H1 (cell line): ENCODE data around the gene ANKS1B. TPM values are rescaled to one million over a fixed set of nuclear protein-coding genes. Genes with fewer than 3 reads are reported as not detected.

Experiments used
- CTCF ChIA-PET: fragments of 300-600 bp; sonication (Branson Sonifier 250); formaldehyde crosslinking; loops from one replicate; lab custom pipeline; 2021; ENCODE audit not compliant: partially characterized antibody; lab: Charles Lee
- POLR2A ChIA-PET: fragments of 300-600 bp; sonication (Branson Sonifier 250); formaldehyde crosslinking; loops from one replicate; lab custom pipeline; 2021; ENCODE audit warnings: inconsistent platforms; ENCODE audit not compliant: partially characterized antibody; lab: Charles Lee
- DNase-seq, 2 experiments: peaks; one replicate each; pipeline versions ENCODE4 v3.0.0 to v3.0.0-alpha.2; 2010 to 2022; ENCODE audit warnings: low spot score in 2 of 2, low read depth in 1 of 2, mixed read lengths in 1 of 2
- FAIRE-seq: peaks from 2 replicates; lab custom pipeline; 2011; peaks lifted over from hg19 to GRCh38; lab: Jason Lieb, UNC
- H2AFZ ChIP-seq: 2 replicates; pipeline ENCODE4 v1.8.1; 2012; ENCODE audit warnings: low read length, inconsistent platforms
- H2AK5ac ChIP-seq: 2 replicates; pipeline ENCODE4 v1.6.1; 2013; ENCODE audit warnings: low read depth, low read length
- H2BK120ac ChIP-seq: replicated peaks from 2 replicates; pipeline ENCODE3; 2013; ENCODE audit warnings: low read depth, low read length, inconsistent platforms
- H2BK12ac ChIP-seq: 2 replicates; pipeline ENCODE4 v1.6.1; 2013; ENCODE audit warnings: low read depth, low read length
- H2BK15ac ChIP-seq: 2 replicates; pipeline ENCODE4 v1.6.1; 2013; ENCODE audit warnings: low read length
- H2BK20ac ChIP-seq: 2 replicates; pipeline ENCODE4 v1.6.1; 2013; ENCODE audit warnings: low read length
- H2BK5ac ChIP-seq: 2 replicates; pipeline ENCODE4 v1.6.1; 2013; ENCODE audit warnings: low read depth, low read length
- H3K14ac ChIP-seq: 2 replicates; pipeline ENCODE4 v1.6.1; 2013; ENCODE audit warnings: inconsistent platforms; ENCODE audit not compliant: insufficient read length
- H3K18ac ChIP-seq: 2 replicates; pipeline ENCODE4 v1.6.1; 2013; ENCODE audit warnings: low read length; ENCODE audit errors: extremely low read depth
- H3K23ac ChIP-seq: 2 replicates; pipeline ENCODE4 v1.6.1; 2013; ENCODE audit warnings: inconsistent platforms; ENCODE audit not compliant: insufficient read length
- H3K23me2 ChIP-seq: 2 replicates; pipeline ENCODE4 v1.6.1; 2013; ENCODE audit warnings: low read depth, low read length
- H3K27ac ChIP-seq: 2 replicates; pipeline ENCODE4 v1.6.1; 2011; ENCODE audit warnings: low read depth, low read length, inconsistent platforms
- H3K27me3 ChIP-seq, 4 experiments: replicated peaks in 1 of 4; 1 replicate in 1 of 4; 2 replicates in 3 of 4; pipeline versions ENCODE4 v1.6.1 to v1.8.1; 2011 to 2013; ENCODE audit warnings: low read length in 3 of 4, mild to moderate bottlenecking in 3 of 4, inconsistent platforms in 2 of 4, mixed read lengths in 2 of 4, moderate library complexity in 1 of 4; ENCODE audit not compliant: control insufficient read depth in 3 of 4, insufficient read depth in 3 of 4; ENCODE audit errors: extremely low read depth in 1 of 4
- H3K36me3 ChIP-seq, 4 experiments: 2 replicates each; pipeline versions ENCODE4 v1.6.1 to v1.8.1; 2011 to 2013; ENCODE audit warnings: mild to moderate bottlenecking in 4 of 4, low read length in 3 of 4, moderate library complexity in 2 of 4, control low read depth in 1 of 4, inconsistent platforms in 1 of 4; ENCODE audit not compliant: insufficient read depth in 4 of 4, control insufficient read depth in 2 of 4
- H3K4ac ChIP-seq: replicated peaks from 2 replicates; pipeline ENCODE3; 2013; ENCODE audit warnings: low read length, low read depth, mixed read lengths, inconsistent platforms; ENCODE audit not compliant: insufficient read length
- H3K4me1 ChIP-seq, 4 experiments: replicated peaks in 1 of 4; 1 replicate in 1 of 4; 2 replicates in 3 of 4; pipeline versions ENCODE4 v1.6.1 to v1.8.1; 2011 to 2013; ENCODE audit warnings: low read length in 3 of 4, inconsistent platforms in 2 of 4, mixed read lengths in 1 of 4; ENCODE audit not compliant: insufficient read depth in 4 of 4, control insufficient read depth in 3 of 4
- H3K4me2 ChIP-seq, 2 experiments: 2 replicates each; pipeline versions ENCODE4 v1.6.1 to v1.8.1; 2011 to 2013; ENCODE audit warnings: low read depth in 2 of 2, low read length in 2 of 2, control low read depth in 1 of 2, inconsistent platforms in 1 of 2, mild to moderate bottlenecking in 1 of 2; ENCODE audit not compliant: insufficient read depth in 1 of 2
- H3K4me3 ChIP-seq, 4 experiments: fragments of 200-600, 300-600 bp in 1 of 4; sonication (generic), shearing (Covaris generic), sonication (Bioruptor Twin) in 1 of 4; 2 replicates each; pipeline versions ENCODE4 v1.5.1 to v1.8.1; 2011 to 2016; ENCODE audit warnings: low read length in 4 of 4, low read depth in 3 of 4, control low read depth in 2 of 4, inconsistent platforms in 2 of 4, mild to moderate bottlenecking in 2 of 4, mixed read lengths in 1 of 4, moderate library complexity in 1 of 4; ENCODE audit not compliant: insufficient read depth in 2 of 4; ENCODE audit errors: extremely low read depth in 1 of 4
- H3K56ac ChIP-seq: replicated peaks from 2 replicates; pipeline ENCODE3; 2013; ENCODE audit warnings: low read depth, mild to moderate bottlenecking, mixed read lengths, low read length, inconsistent platforms; ENCODE audit not compliant: insufficient read length
- H3K79me1 ChIP-seq: 2 replicates; pipeline ENCODE4 v1.6.1; 2013; ENCODE audit warnings: low read depth, low read length, control low read depth
- H3K79me2 ChIP-seq, 2 experiments: 2 replicates each; pipeline versions ENCODE4 v1.6.1 to v1.8.1; 2012 to 2013; ENCODE audit warnings: low read length in 2 of 2, mild to moderate bottlenecking in 2 of 2, inconsistent platforms in 1 of 2; ENCODE audit not compliant: insufficient read depth in 2 of 2, control insufficient read depth in 1 of 2
- H3K9ac ChIP-seq, 4 experiments: replicated peaks in 1 of 4; 1 replicate in 1 of 4; 2 replicates in 3 of 4; pipeline versions ENCODE4 v1.6.1 to v1.8.1; 2011 to 2013; ENCODE audit warnings: low read depth in 3 of 4, low read length in 3 of 4, control low read depth in 2 of 4, mild to moderate bottlenecking in 2 of 4, moderate library complexity in 2 of 4, inconsistent platforms in 1 of 4; ENCODE audit errors: extremely low read depth in 1 of 4
- H3K9me3 ChIP-seq, 2 experiments: 2 replicates each; pipeline versions ENCODE4 v1.6.1 to v1.8.1; 2012 to 2013; ENCODE audit warnings: mild to moderate bottlenecking in 2 of 2, moderate library complexity in 2 of 2, control low read depth in 1 of 2, inconsistent platforms in 1 of 2, low read depth in 1 of 2, low read length in 1 of 2, mixed read lengths in 1 of 2; ENCODE audit not compliant: insufficient read depth in 2 of 2
- H4K20me1 ChIP-seq, 2 experiments: replicated peaks in 1 of 2; 2 replicates each; pipeline versions ENCODE3 to v1.8.1; 2011 to 2013; ENCODE audit warnings: inconsistent platforms in 2 of 2, low read length in 2 of 2, mild to moderate bottlenecking in 1 of 2; ENCODE audit not compliant: insufficient read depth in 2 of 2, control insufficient read depth in 1 of 2
- H4K5ac ChIP-seq: 2 replicates; pipeline ENCODE4 v1.6.1; 2013; ENCODE audit warnings: low read length, low read depth, mixed read lengths, inconsistent platforms; ENCODE audit not compliant: insufficient read length
- H4K8ac ChIP-seq: 2 replicates; pipeline ENCODE4 v1.8.0; 2013; ENCODE audit warnings: mild to moderate bottlenecking, moderate library complexity, low read length, inconsistent platforms; ENCODE audit not compliant: insufficient read depth; ENCODE audit errors: extremely low read depth
- H4K91ac ChIP-seq: replicated peaks from 2 replicates; pipeline ENCODE3; 2013; ENCODE audit warnings: low read length, mixed read lengths, inconsistent platforms; ENCODE audit not compliant: insufficient read length
- BCL11A ChIP-seq, 2 experiments: IDR thresholded peaks; one replicate each; pipeline ENCODE4 v1.6.1; 2011; ENCODE audit warnings: low read depth in 2 of 2, low read length in 2 of 2, mild to moderate bottlenecking in 2 of 2
- E2F6 ChIP-seq: IDR thresholded peaks from 2 replicates; pipeline ENCODE4 v1.6.1; 2012; ENCODE audit warnings: inconsistent platforms
- GABPA ChIP-seq: IDR thresholded peaks from 2 replicates; pipeline ENCODE4 v1.6.1; 2011; ENCODE audit warnings: mild to moderate bottlenecking, low read length, moderate library complexity, borderline replicate concordance; ENCODE audit not compliant: insufficient read depth
- SIN3A ChIP-seq, 2 experiments: IDR thresholded peaks in 1 of 2; conservative IDR thresholded peaks in 1 of 2; 2 replicates each; pipeline ENCODE4 v1.6.1; 2011 to 2012; ENCODE audit warnings: low read length in 2 of 2, improper control_type of control experiment in 1 of 2, low read depth in 1 of 2, mild to moderate bottlenecking in 1 of 2
- TEAD4 ChIP-seq: IDR thresholded peaks from 2 replicates; pipeline ENCODE4 v1.6.1; 2012; ENCODE audit warnings: low read depth, low read length, inconsistent platforms, mixed read lengths
- polyA plus RNA-seq, 7 experiments: library from polyadenylated mRNA; depleted of rRNA in 3 of 7; stranded (reverse) in 5 of 7; unstranded in 2 of 7; fragments of >200 nt in 5 of 7; fragments of 200-250 nt in 2 of 7; gene quantifications; 1 replicate in 5 of 7; 2 replicates in 1 of 7; 4 replicates in 1 of 7; pipeline versions ENCODE4 v1.2.1 to v1.2.3, GENCODE V29; 2011 to 2013; ENCODE audit warnings: missing spikeins in 2 of 7, mixed read lengths in 2 of 7
- total RNA-seq: library from RNA; stranded (reverse); fragmentation: NEBNext Ultra II Directional; extraction: Animal tissue kit (Norgen Biotek cat#: 25700); gene quantifications from 2 replicates; pipeline ENCODE4 v1.2.1, GENCODE V29; 2021

ANKS1B gene
- total and polyA plus RNA-seq, 2 of the 8 experiments (the other 6 are each of a cell fraction or from before 2014, with no cell fraction given): 2.7 to 6.1 TPM

GRCh38 chr12:99142651-99143050, 842.1 kb downstream of the ANKS1B start:
- no peak for DNase-seq
- Histone ChIP-seq H3K79me1 (no peaks in the 10 kb centered on the region), H3K36me3 (no peaks in the 10 kb centered on the region; a peak in 1 of 8 replicates), H3K23ac (no peak overlapping the region), H2BK20ac (no peak overlapping the region), H3K9me3 (peaks cover 0 to 3% of the 10 kb centered on the region in 2 experiments; a peak in 1 of 4 replicates), H2AFZ (no peak overlapping the region), H2AK5ac (no peak overlapping the region), H4K8ac (no peak overlapping the region), H3K4me2 (no peak overlapping the region), H3K4me1 (peaks cover 0 to 3% (median 0%) of the 10 kb centered on the region in 4 experiments; a peak in 1 of 7 replicates), H4K91ac (no peak overlapping the region), H3K4me3 (no peak overlapping the region), H3K56ac (no peak overlapping the region), H2BK120ac (no peak overlapping the region), H3K27me3 (no peaks in the 10 kb centered on the region), H3K23me2 (no peaks in the 10 kb centered on the region; the same call in 1 of the 2 replicates), H3K9ac (no peak overlapping the region), H4K5ac (no peak overlapping the region), H2BK12ac (no peak overlapping the region), H3K27ac (no peak overlapping the region), H3K4ac (no peak overlapping the region), H3K79me2 (no peaks in the 10 kb centered on the region), H3K18ac (no peak overlapping the region), H2BK15ac (no peak overlapping the region), H4K20me1 (no peaks in the 10 kb centered on the region), H2BK5ac (no peak overlapping the region), H3K14ac (no peak overlapping the region)
- ChIA-PET POLR2A (no interaction called here), CTCF (no interaction called here)
- FAIRE-seq: no peak
- TF ChIP-seq BCL11A (IDR thresholded peaks at IDR 0.05; ENCODE audit: low read depth in 2 of 2, low read length in 2 of 2) (no peak), E2F6 (no peak), GABPA (no peak), TEAD4 (no peak), SIN3A (conservative IDR thresholded peaks at IDR 0.05 in 1 of 2, IDR thresholded peaks at IDR 0.05 in 1 of 2; ENCODE audit: low read depth in 1 of 2, low read length in 2 of 2) (no peak)
